DOHH2 (cell line): ENCODE measurements around the gene MAGI1.

Source experiments
- EZH2phosphoT487 ChIP-seq: fragments of 200-600 bp; sonication (generic); IDR thresholded peaks from 2 replicates; pipeline ENCODE4 v1.6.1; 2017; ENCODE audit warnings: borderline replicate concordance, mild to moderate bottlenecking, antibody characterized with exemption, low read length, moderate library complexity, mixed read lengths
- TF ChIP-seq, protein P1 (sequence below): fragments of 200-600 bp; sonication (generic); IDR thresholded peaks from one replicate; pipeline ENCODE4 v1.5.1; 2014; ENCODE audit warnings: antibody characterized with exemption, mild to moderate bottlenecking, low read depth, low read length; ENCODE audit not compliant: poor library complexity, severe bottlenecking

DNA sequence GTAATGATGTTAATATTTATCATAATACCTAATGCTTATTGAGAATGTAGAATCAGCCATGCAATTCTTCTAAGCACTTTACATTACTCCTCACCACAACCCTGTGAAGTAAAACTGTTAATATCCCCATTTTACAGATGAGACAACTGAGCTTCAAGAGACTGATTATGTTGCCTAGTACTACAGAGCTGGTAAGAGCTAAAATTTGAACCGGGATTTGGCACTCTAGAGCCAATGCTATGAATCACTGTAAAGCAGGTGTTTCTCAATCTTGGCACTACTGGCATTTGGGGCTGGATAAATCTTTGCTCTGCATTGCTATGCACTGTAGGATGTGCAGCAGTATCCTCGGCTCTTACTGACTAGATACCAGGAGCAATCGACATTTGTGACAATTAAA lies 367.7 kb downstream of the MAGI1 start:
- TF ChIP-seq, protein P1, sequence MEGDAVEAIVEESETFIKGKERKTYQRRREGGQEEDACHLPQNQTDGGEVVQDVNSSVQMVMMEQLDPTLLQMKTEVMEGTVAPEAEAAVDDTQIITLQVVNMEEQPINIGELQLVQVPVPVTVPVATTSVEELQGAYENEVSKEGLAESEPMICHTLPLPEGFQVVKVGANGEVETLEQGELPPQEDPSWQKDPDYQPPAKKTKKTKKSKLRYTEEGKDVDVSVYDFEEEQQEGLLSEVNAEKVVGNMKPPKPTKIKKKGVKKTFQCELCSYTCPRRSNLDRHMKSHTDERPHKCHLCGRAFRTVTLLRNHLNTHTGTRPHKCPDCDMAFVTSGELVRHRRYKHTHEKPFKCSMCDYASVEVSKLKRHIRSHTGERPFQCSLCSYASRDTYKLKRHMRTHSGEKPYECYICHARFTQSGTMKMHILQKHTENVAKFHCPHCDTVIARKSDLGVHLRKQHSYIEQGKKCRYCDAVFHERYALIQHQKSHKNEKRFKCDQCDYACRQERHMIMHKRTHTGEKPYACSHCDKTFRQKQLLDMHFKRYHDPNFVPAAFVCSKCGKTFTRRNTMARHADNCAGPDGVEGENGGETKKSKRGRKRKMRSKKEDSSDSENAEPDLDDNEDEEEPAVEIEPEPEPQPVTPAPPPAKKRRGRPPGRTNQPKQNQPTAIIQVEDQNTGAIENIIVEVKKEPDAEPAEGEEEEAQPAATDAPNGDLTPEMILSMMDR: no peak
- TF ChIP-seq EZH2phosphoT487: no peak
